ENCODE measurements around the gene PLBD2.

The PLBD2 gene

DNA sequence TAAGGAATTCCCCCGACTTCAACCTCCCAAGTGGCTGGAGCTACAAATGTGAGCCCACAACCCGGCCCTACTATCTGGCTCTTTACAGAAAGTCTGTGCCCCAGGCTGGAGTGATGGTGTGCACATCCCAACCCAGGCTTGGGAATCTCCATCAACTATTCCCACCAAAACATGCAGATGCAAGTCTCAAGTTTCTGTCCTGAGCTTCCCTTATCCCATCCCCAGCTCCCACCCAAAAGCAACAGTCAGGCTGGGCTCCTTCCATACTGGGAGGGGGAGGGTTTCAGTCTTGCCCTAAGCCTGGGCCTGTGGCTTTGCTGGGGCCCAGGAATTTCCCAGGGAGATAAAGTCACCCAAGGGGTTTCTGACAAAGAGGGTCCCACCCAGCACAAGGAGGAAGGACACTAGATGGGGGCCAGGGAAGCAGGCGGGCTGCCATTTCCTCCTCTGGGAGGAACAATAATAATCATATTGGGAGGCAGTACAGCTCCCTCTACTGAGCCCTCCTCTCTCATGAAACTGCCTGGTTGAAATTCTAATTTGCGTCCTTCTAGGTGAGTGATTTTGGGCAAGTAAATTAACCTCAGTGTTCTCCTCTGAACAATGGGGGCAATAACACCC is 31.5 kb upstream of the PLBD2 start:
- no peak overlapping the region for H3K9ac ChIP-seq (ENCODE audit: low read length)
- H3K36me3 ChIP-seq (ENCODE audit: control insufficient read depth, insufficient read depth, low read length), result peaks cover 3% of the 10 kb centered on the region
- no peak overlapping the region for H3K27ac ChIP-seq (ENCODE audit: low read depth, low read length)
- no peaks in the 10 kb centered on the region for H3K27me3 ChIP-seq (ENCODE audit: control insufficient read depth, insufficient read depth, low read length)
- H3K4me3 ChIP-seq (ENCODE audit: low read length), result no peak overlapping the region
- no peaks in the 10 kb centered on the region for H3K4me1 ChIP-seq (ENCODE audit: control insufficient read depth, insufficient read depth, low read length)

GRCh38 chr12:113328368-113328889 is 30.0 kb upstream of the PLBD2 start:
- H3K9ac ChIP-seq (ENCODE audit: low read length), result no peak overlapping the region
- H3K4me1 ChIP-seq (ENCODE audit: control insufficient read depth, insufficient read depth, low read length), result no peaks in the 10 kb centered on the region
- no peak overlapping the region for H3K27ac ChIP-seq (ENCODE audit: low read depth, low read length)
- H3K36me3 ChIP-seq (ENCODE audit: control insufficient read depth, insufficient read depth, low read length), result peaks cover 3% of the 10 kb centered on the region
- H3K4me3 ChIP-seq (ENCODE audit: low read length), result no peak overlapping the region
- H3K27me3 ChIP-seq (ENCODE audit: control insufficient read depth, insufficient read depth, low read length), result no peaks in the 10 kb centered on the region

DNA sequence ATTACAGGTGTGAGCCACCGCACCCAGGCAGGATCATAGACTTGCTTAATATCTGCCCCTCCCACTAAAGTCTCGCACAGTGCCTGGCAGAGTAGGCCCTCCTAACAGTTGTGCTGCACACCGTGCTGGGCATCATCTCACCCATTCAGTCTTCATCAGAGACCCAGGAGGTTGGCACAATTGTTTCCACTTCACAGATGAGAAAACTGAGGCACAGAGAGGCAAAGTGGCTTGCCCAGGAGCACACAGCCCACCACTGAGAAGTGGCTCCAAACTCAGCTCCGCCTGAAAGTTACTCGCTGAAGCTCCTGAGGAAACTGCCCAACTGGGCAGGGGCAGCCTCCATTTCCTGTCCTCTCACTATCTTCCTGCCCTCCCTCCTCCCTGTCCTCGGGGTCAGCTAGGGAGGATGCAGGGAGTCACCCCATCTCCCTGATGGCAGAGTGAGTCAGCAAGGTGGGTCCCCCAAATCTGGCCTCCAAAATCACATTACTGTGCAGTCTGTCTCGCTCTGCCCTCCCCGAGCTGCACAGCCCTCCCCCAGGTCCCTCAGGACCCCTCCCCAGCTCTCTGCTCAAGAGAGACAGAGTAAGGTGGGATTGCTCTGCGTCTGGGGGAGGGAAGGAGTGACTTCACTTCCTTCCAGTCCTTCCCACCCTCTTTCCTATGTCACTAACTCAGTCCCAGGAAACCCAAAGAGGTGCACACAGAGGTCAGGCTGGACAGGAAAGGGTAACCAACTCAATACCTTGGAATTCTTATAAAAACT is 29.2 kb upstream of the PLBD2 start:
- H3K27ac ChIP-seq (ENCODE audit: low read depth, low read length), result no peak overlapping the region
- H3K36me3 ChIP-seq (ENCODE audit: control insufficient read depth, insufficient read depth, low read length), result peaks cover 3% of the 10 kb centered on the region
- H3K27me3 ChIP-seq (ENCODE audit: control insufficient read depth, insufficient read depth, low read length), result no peaks in the 10 kb centered on the region
- H3K9ac ChIP-seq (ENCODE audit: low read length), result no peak overlapping the region
- H3K4me3 ChIP-seq (ENCODE audit: low read length), result no peak overlapping the region
- no peaks in the 10 kb centered on the region for H3K4me1 ChIP-seq (ENCODE audit: control insufficient read depth, insufficient read depth, low read length)

DNA sequence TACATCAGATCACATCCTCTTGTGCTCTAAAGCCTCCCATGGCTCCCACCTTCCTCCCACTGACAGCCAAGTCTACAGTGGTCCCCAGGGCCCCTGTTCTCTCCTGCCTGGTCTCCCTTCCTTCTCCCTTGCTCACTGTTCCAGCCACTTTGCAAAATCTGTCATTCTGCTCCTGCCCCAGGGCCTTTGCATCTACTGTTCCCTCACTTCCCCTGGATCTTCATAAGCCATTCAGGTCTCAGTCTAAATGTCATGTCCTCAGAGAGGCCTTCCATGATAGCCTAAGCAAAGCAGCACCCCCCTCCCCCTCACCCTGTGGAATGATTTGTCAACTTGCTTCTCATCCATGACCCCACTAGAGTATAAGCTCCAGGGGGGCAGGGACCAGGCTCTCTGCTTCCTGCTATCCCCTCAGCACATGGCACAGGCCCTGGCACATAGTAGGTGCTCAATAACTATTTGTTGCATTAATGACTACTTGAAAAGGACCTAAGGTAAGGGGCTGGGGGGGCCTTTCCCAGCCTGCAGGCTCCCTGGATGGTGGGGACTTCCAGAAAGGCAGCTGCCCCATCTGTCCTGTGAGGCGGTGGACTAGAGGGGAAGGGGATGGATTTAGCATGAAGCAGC is 28.5 kb upstream of the PLBD2 start:
- no peaks in the 10 kb centered on the region for H3K4me1 ChIP-seq (ENCODE audit: control insufficient read depth, insufficient read depth, low read length)
- no peak overlapping the region for H3K9ac ChIP-seq (ENCODE audit: low read length)
- H3K4me3 ChIP-seq (ENCODE audit: low read length), result no peak overlapping the region
- H3K27ac ChIP-seq (ENCODE audit: low read depth, low read length), result no peak overlapping the region
- H3K36me3 ChIP-seq (ENCODE audit: control insufficient read depth, insufficient read depth, low read length), result peaks cover 3% of the 10 kb centered on the region
- H3K27me3 ChIP-seq (ENCODE audit: control insufficient read depth, insufficient read depth, low read length), result no peaks in the 10 kb centered on the region

- H3K9ac ChIP-seq (ENCODE audit: low read length), result no peak overlapping the region
- H3K36me3 ChIP-seq (ENCODE audit: control insufficient read depth, insufficient read depth, low read length), result peaks cover 3% of the 10 kb centered on the region
- no peak overlapping the region for H3K27ac ChIP-seq (ENCODE audit: low read depth, low read length)
- no peaks in the 10 kb centered on the region for H3K4me1 ChIP-seq (ENCODE audit: control insufficient read depth, insufficient read depth, low read length)
- H3K27me3 ChIP-seq (ENCODE audit: control insufficient read depth, insufficient read depth, low read length), result no peaks in the 10 kb centered on the region
- H3K4me3 ChIP-seq (ENCODE audit: low read length), result no peak overlapping the region
Observed at GRCh38 chr12:113330505-113330904, 27.9 kb upstream of the PLBD2 start.

GRCh38 chr12:113332688-113333417 is 25.5 kb upstream of the PLBD2 start:
- peaks cover 3% of the 10 kb centered on the region for H3K36me3 ChIP-seq (ENCODE audit: control insufficient read depth, insufficient read depth, low read length)
- H3K9ac ChIP-seq (ENCODE audit: low read length), result no peak overlapping the region
- no peaks in the 10 kb centered on the region for H3K27me3 ChIP-seq (ENCODE audit: control insufficient read depth, insufficient read depth, low read length)
- H3K4me3 ChIP-seq (ENCODE audit: low read length), result peak overlapping the region; percentile 2
- no peaks in the 10 kb centered on the region for H3K4me1 ChIP-seq (ENCODE audit: control insufficient read depth, insufficient read depth, low read length)
- no peak overlapping the region for H3K27ac ChIP-seq (ENCODE audit: low read depth, low read length)

GRCh38 chr12:113333418-113333750 is 25.0 kb upstream of the PLBD2 start:
- H3K9ac ChIP-seq (ENCODE audit: low read length), result no peak overlapping the region

GRCh38 chr12:113333877-113334785 is 24.3 kb upstream of the PLBD2 start:
- Histone ChIP-seq H3K4me3 (ENCODE audit: low read length) (peak overlapping the region; percentile 85), H3K4me1 (ENCODE audit: control insufficient read depth, insufficient read depth, low read length) (no peaks in the 10 kb centered on the region), H3K27ac (ENCODE audit: low read depth, low read length) (peak overlapping the region; percentile 47), H3K9ac (ENCODE audit: low read length) (peak overlapping the region; percentile 50), H3K27me3 (ENCODE audit: control insufficient read depth, insufficient read depth, low read length) (no peaks in the 10 kb centered on the region), H3K36me3 (ENCODE audit: control insufficient read depth, insufficient read depth, low read length) (peaks cover 3% of the 10 kb centered on the region)

More at GRCh38 chr12:113333418-113333750, 25.0 kb upstream of the PLBD2 start:
- Histone ChIP-seq H3K27me3 (ENCODE audit: control insufficient read depth, insufficient read depth, low read length) (no peaks in the 10 kb centered on the region), H3K4me1 (ENCODE audit: control insufficient read depth, insufficient read depth, low read length) (no peaks in the 10 kb centered on the region), H3K27ac (ENCODE audit: low read depth, low read length) (no peak overlapping the region), H3K4me3 (ENCODE audit: low read length) (no peak overlapping the region), H3K36me3 (ENCODE audit: control insufficient read depth, insufficient read depth, low read length) (peaks cover 3% of the 10 kb centered on the region)

DNA sequence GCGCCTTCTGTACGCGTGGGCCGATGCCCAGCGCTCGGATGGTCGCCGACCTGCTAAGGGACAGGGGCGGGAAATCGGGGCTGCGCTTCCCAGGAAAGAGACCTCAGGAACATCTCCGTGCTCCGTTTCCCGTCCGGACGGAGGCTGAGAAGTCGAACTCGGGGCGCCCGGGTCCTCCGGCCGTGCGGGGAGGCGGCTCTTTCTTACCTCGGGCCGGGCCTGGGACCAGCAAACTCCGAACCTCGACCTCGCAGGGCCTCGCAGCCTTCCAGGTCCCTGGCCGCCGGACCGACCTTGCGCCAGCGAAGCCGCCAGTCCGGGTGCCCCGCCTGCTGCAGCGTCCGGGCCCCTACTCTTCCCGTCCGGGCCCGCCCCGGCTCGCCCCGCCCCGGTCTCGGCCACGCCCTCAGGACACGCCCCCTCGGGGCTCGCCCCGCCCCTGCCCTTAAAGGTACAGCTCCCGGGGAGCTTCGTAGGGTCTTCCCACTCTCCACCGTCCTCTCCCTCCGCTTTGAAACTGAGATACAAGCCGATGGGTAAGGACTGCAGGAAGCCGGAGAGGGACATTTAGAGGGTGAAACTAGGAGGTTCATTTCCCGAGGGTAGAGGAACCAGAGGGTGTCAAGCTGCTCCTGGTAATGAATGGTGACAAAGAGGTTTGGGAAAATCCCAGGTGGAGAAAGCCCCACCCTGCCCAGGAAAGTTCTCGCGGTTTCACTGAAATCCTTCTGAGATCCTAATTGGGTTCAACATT is 23.4 kb upstream of the PLBD2 start, which contains the start of gene SLC8B1:
SLC8B1 (minus strand) TSS at position 324 of the 754 bp plus-strand sequence. CDS start 2,231 bp downstream, outside the sequence.
- Histone ChIP-seq H3K4me1 (ENCODE audit: control insufficient read depth, insufficient read depth, low read length) (no peaks in the 10 kb centered on the region), H3K27ac (ENCODE audit: low read depth, low read length) (peak within 1 kb of the TSS; percentile 47), H3K27me3 (ENCODE audit: control insufficient read depth, insufficient read depth, low read length) (no peaks in the 10 kb centered on the region), H3K9ac (ENCODE audit: low read length) (peak within 1 kb of the TSS; percentile 50), H3K4me3 (ENCODE audit: low read length) (peak within 1 kb of the TSS; percentile 85), H3K36me3 (ENCODE audit: control insufficient read depth, insufficient read depth, low read length) (peaks cover 3% of the 10 kb centered on the region)

DNA sequence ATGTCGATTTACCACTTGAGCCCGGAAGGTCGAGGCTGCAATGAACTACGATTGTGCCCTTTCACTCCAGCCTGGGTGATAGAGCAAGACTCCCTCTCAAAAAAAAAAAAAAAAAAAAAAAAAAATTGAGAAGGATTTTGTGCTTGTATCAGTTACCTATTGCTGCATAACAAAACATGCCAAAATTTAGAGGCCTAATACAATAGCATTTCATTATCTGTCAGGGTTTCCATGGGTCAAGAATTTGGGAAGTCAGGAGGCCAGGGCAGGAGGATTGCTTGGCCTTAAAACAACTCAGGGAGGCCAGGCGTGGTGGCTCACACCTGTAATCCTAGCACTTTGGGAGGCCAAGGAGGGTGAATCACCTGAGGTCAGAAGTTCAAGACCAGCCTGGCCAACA is 18.8 kb upstream of the PLBD2 start:
- Histone ChIP-seq H3K27me3 (ENCODE audit: control insufficient read depth, insufficient read depth, low read length) (no peaks in the 10 kb centered on the region), H3K27ac (ENCODE audit: low read depth, low read length) (no peak overlapping the region), H3K4me3 (ENCODE audit: low read length) (no peak overlapping the region), H3K4me1 (ENCODE audit: control insufficient read depth, insufficient read depth, low read length) (no peaks in the 10 kb centered on the region), H3K36me3 (ENCODE audit: control insufficient read depth, insufficient read depth, low read length) (no peaks in the 10 kb centered on the region), H3K9ac (ENCODE audit: low read length) (no peak overlapping the region)

GRCh38 chr12:113340061-113340460 is 18.3 kb upstream of the PLBD2 start:
- H3K9ac ChIP-seq (ENCODE audit: low read length), result no peak overlapping the region
- no peak overlapping the region for H3K27ac ChIP-seq (ENCODE audit: low read depth, low read length)
- H3K4me1 ChIP-seq (ENCODE audit: control insufficient read depth, insufficient read depth, low read length), result no peaks in the 10 kb centered on the region
- H3K4me3 ChIP-seq (ENCODE audit: low read length), result no peak overlapping the region
- H3K36me3 ChIP-seq (ENCODE audit: control insufficient read depth, insufficient read depth, low read length), result no peaks in the 10 kb centered on the region
- H3K27me3 ChIP-seq (ENCODE audit: control insufficient read depth, insufficient read depth, low read length), result no peaks in the 10 kb centered on the region

All from rectal smooth muscle tissue (tissue), 1 donor.